A549 (cell line): Measurements from ENCODE around the gene APBB2. TPM values are rescaled to one million over a fixed set of nuclear protein-coding genes. Genes with fewer than 3 reads are reported as not detected.

Experiments
- ATAC-seq, 2 experiments: fragments of 200-7000 bp in 1 of 2; fragments of >200 bp in 1 of 2; cut with Nextera tagmentation in 1 of 2; cut with Tn5 transposase in 1 of 2; 3 replicates each; pipeline versions ENCODE4 v1.8.0 to v1.9.1; 2018 to 2020; ENCODE audit warnings: mild to moderate bottlenecking in 1 of 2, moderate library complexity in 1 of 2
- CTCF ChIA-PET: fragments of 300-600 bp; sonication (Branson Sonifier 250); formaldehyde crosslinking; extraction: SDS; loops from one replicate; lab custom pipeline; 2021; ENCODE audit warnings: antibody characterized with exemption, inconsistent platforms; lab: Yijun Ruan, JAX
- POLR2A ChIA-PET: fragments of 350-600 bp; formaldehyde crosslinking; extraction: SDS; loops from one replicate; lab custom pipeline; 2021; ENCODE audit warnings: antibody characterized with exemption, inconsistent platforms; lab: Yijun Ruan, JAX
- DNase-seq, 2 experiments: peaks; one replicate each; pipeline versions ENCODE4 v3.0.0 to v3.0.0-alpha.2; 2011 to 2016; ENCODE audit warnings: low read depth in 1 of 2, low spot score in 1 of 2
- FAIRE-seq: peaks from 2 replicates; lab custom pipeline; 2011; peaks lifted over from hg19 to GRCh38; lab: Jason Lieb, UNC
- H3K27ac ChIP-seq, 2 experiments: fragments of >200 bp; sonication (Bioruptor Twin); formaldehyde crosslinking; 3 replicates each; pipeline ENCODE4 v1.5.1; 2016 to 2017
- H3K4me1 ChIP-seq: fragments of >200 bp; sonication (Bioruptor Twin); formaldehyde crosslinking; 3 replicates; pipeline ENCODE4 v1.6.1; 2016
- H3K4me2 ChIP-seq: fragments of >200 bp; sonication (Bioruptor Twin); formaldehyde crosslinking; 3 replicates; pipeline ENCODE4 v1.6.1; 2016
- H3K4me3 ChIP-seq: fragments of >200 bp; sonication (Bioruptor Twin); formaldehyde crosslinking; 3 replicates; pipeline ENCODE4 v1.5.1; 2016
- H3K9me3 ChIP-seq: fragments of >200 bp; sonication (Bioruptor Twin); formaldehyde crosslinking; 3 replicates; pipeline ENCODE4 v1.6.1; 2016
- CBX8 ChIP-seq: fragments of 200-600 bp; sonication (generic); IDR thresholded peaks from 2 replicates; pipeline ENCODE4 v1.6.1; 2016
- CEBPB ChIP-seq, 2 experiments: fragments of >200 bp in 1 of 2; sonication (Bioruptor Twin) in 1 of 2; formaldehyde crosslinking in 1 of 2; IDR thresholded peaks; 2 replicates each; pipeline ENCODE4 v1.6.1; 2012 to 2016
- EHF ChIP-seq: fragments of 250-450 bp; sonication (Bioruptor Pico); IDR thresholded peaks from 2 replicates; pipeline ENCODE4 v1.5.0; 2020; ENCODE audit warnings: mild to moderate bottlenecking
- EHMT2 ChIP-seq: fragments of 200-600 bp; sonication (generic); IDR thresholded peaks from 2 replicates; pipeline ENCODE4 v1.6.1; 2016; ENCODE audit warnings: antibody characterized with exemption, low read depth, mild to moderate bottlenecking, moderate library complexity
- EP300 ChIP-seq, 2 experiments: fragments of >200 bp; sonication (Bioruptor Twin); formaldehyde crosslinking; IDR thresholded peaks; 2 replicates in 1 of 2; 3 replicates in 1 of 2; pipeline ENCODE4 v1.6.1; 2016 to 2017
- ESRRA ChIP-seq: fragments of 150-350 bp; IDR thresholded peaks from 2 replicates; pipeline ENCODE4 v1.6.1; 2014; ENCODE audit warnings: mild to moderate bottlenecking, low read length, borderline replicate concordance
- FOSB ChIP-seq: fragments of 250-450 bp; sonication (Bioruptor Pico); IDR thresholded peaks from 2 replicates; pipeline ENCODE4 v1.5.0; 2020; ENCODE audit warnings: mild to moderate bottlenecking, moderate library complexity
- FOSL2 ChIP-seq, 2 experiments: fragments of 450-650 bp in 1 of 2; fragments of >200 bp in 1 of 2; sonication (Bioruptor Twin) in 1 of 2; formaldehyde crosslinking; IDR thresholded peaks; 2 replicates each; pipeline versions ENCODE4 v1.5.0 to v1.6.1; 2016 to 2020; ENCODE audit warnings: mild to moderate bottlenecking in 1 of 2, moderate library complexity in 1 of 2
- HOXA7 ChIP-seq: fragments of 250-450 bp; sonication (Bioruptor Pico); IDR thresholded peaks from 2 replicates; pipeline ENCODE4 v1.5.0; 2020; ENCODE audit warnings: mild to moderate bottlenecking, moderate library complexity
- HOXB13 ChIP-seq: fragments of 250-450 bp; sonication (Bioruptor Pico); IDR thresholded peaks from 2 replicates; pipeline ENCODE4 v1.5.0; 2020; ENCODE audit warnings: low read depth, mild to moderate bottlenecking, moderate library complexity
- JUNB ChIP-seq: fragments of >200 bp; sonication (Bioruptor Twin); formaldehyde crosslinking; IDR thresholded peaks from 2 replicates; pipeline ENCODE4 v1.6.1; 2016
- KDM5A ChIP-seq: fragments of 200-600 bp; sonication (generic); IDR thresholded peaks from 2 replicates; pipeline ENCODE4 v1.6.1; 2016; ENCODE audit warnings: antibody characterized with exemption, mild to moderate bottlenecking
- MYC ChIP-seq: IDR thresholded peaks from 2 replicates; pipeline ENCODE4 v1.6.1; 2012; ENCODE audit warnings: mild to moderate bottlenecking, inconsistent platforms, low read length, improper control_type of control experiment, borderline replicate concordance
- NFE2L2 ChIP-seq: fragments of 150-350 bp; conservative IDR thresholded peaks from 2 replicates; pipeline ENCODE4 v1.6.1; 2014; ENCODE audit warnings: low read length
- NPAS2 ChIP-seq: fragments of 250-450 bp; sonication (Bioruptor Pico); IDR thresholded peaks from 2 replicates; pipeline ENCODE4 v1.8.0; 2022; ENCODE audit warnings: mild to moderate bottlenecking, moderate library complexity, borderline replicate concordance
- POLR2A ChIP-seq: IDR thresholded peaks from 2 replicates; pipeline ENCODE4 v1.6.1; 2012; ENCODE audit warnings: mild to moderate bottlenecking, low read length
- RCOR1 ChIP-seq: fragments of 150-350 bp; IDR thresholded peaks from 2 replicates; pipeline ENCODE4 v1.6.1; 2014; ENCODE audit warnings: antibody characterized with exemption, low read length, low read depth
- RNF2 ChIP-seq: fragments of 200-600 bp; sonication (generic); IDR thresholded peaks from 2 replicates; pipeline ENCODE4 v1.6.1; 2016; ENCODE audit warnings: low read depth, mild to moderate bottlenecking, antibody characterized with exemption, moderate library complexity, borderline replicate concordance
- TFCP2L1 ChIP-seq: fragments of 250-450 bp; sonication (Bioruptor Pico); IDR thresholded peaks from 2 replicates; pipeline ENCODE4 v1.5.0; 2021; ENCODE audit warnings: mild to moderate bottlenecking
- TP53 ChIP-seq: fragments of 250-450 bp; sonication (Bioruptor Pico); IDR thresholded peaks from 2 replicates; pipeline ENCODE4 v1.5.0; 2021; ENCODE audit warnings: mild to moderate bottlenecking, moderate library complexity
- ZFP36 ChIP-seq: fragments of 450-650 bp; IDR thresholded peaks from 2 replicates; pipeline ENCODE4 v1.6.1; 2014; ENCODE audit warnings: borderline replicate concordance; ENCODE audit not compliant: partially characterized antibody
- WGBS: methylation state at CpG from one replicate; pipeline ENCODE4 v1.1.6; 2017; ENCODE audit errors: missing lambda C conversion rate; 5-methylcytosine and 5-hydroxymethylcytosine counted together
- polyA plus RNA-seq, 4 experiments: library from polyadenylated mRNA; depleted of rRNA in 3 of 4; stranded (reverse); fragments of >200 nt; fragmentation: RNase III in 1 of 4; extraction: RNeasy Plus Mini Kit Qiagen cat#74134 plus additional on column Dnase treatment in 1 of 4; gene quantifications; 2 replicates in 3 of 4; 3 replicates in 1 of 4; pipeline ENCODE4 v1.2.3, GENCODE V29; 2011 to 2017
- TF ChIP-seq, protein P1 (sequence below): fragments of 250-450 bp; sonication (Bioruptor Pico); IDR thresholded peaks from 2 replicates; pipeline ENCODE4 v1.5.0; 2021; ENCODE audit warnings: mild to moderate bottlenecking, moderate library complexity, borderline replicate concordance
- TF ChIP-seq, protein P2 (sequence below): fragments of 150-350 bp; IDR thresholded peaks from 2 replicates; pipeline ENCODE4 v1.6.1; 2014; ENCODE audit warnings: low read depth, mild to moderate bottlenecking, low read length
- TF ChIP-seq, protein P3 (sequence below): fragments of 450-650 bp; IDR thresholded peaks from 2 replicates; pipeline ENCODE4 v1.6.1; 2014; ENCODE audit warnings: antibody characterized with exemption
- TF ChIP-seq, protein P4 (sequence below): fragments of >200 bp; sonication (Bioruptor Twin); formaldehyde crosslinking; IDR thresholded peaks from 2 replicates; pipeline ENCODE4 v1.6.1; 2016
- TF ChIP-seq, protein P5 (sequence below): IDR thresholded peaks from 2 replicates; pipeline ENCODE4 v1.6.1; 2012
- TF ChIP-seq, protein P6 (sequence below): fragments of 250-450 bp; sonication (Bioruptor Pico); IDR thresholded peaks from 2 replicates; pipeline ENCODE4 v1.5.0; 2020; ENCODE audit warnings: low read depth, mild to moderate bottlenecking, moderate library complexity

The APBB2 gene
- polyA plus RNA-seq, 2 of the 4 experiments (the other 2 are of a cell fraction), result 8.3 to 31.9 TPM

DNA sequence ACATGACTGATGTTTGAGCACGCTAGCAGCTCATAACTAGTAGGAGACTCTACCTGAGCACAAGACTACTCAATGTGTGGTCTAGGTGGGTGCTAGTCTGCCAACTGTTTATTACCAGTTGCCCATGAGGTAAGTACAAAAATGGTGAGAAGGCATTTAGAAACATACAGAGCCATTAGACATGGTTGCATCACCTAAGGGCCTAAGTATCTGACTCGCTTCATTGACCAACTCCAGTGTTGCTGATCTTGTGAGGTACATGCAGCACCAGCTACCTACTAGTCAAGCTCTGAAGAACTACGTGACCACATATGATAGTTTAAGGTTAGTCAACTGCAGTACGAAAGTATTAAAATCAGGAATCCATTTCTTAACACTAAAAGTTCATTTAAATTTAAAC is 39.9 kb downstream of the APBB2 start:
- H3K9me3 ChIP-seq, result no peaks in the 10 kb centered on the region
- no peak for FAIRE-seq
- H3K4me2 ChIP-seq, result no peak overlapping the region
- DNase-seq, result no peak
- peaks cover 43% of the 10 kb centered on the region for H3K4me1 ChIP-seq
- no peak overlapping the region for H3K4me3 ChIP-seq
- CTCF ChIA-PET, result interaction anchor here (0.9 to 1.6 kb wide), 2 partner anchors 37 to 250 kb away, joined by 3 to 5 read pairs; no protein-coding TSS in a partner anchor
- POLR2A ChIA-PET, result no interaction called here
- no peak overlapping the region for H3K27ac ChIP-seq
- ATAC-seq, result no peak
- WGBS, result 91% methylated on average over 4 of the region's 4 CpGs
- no peak for TF ChIP-seq HOXA7 (CRISPR knock-in tag)
- TF ChIP-seq, protein P1, sequence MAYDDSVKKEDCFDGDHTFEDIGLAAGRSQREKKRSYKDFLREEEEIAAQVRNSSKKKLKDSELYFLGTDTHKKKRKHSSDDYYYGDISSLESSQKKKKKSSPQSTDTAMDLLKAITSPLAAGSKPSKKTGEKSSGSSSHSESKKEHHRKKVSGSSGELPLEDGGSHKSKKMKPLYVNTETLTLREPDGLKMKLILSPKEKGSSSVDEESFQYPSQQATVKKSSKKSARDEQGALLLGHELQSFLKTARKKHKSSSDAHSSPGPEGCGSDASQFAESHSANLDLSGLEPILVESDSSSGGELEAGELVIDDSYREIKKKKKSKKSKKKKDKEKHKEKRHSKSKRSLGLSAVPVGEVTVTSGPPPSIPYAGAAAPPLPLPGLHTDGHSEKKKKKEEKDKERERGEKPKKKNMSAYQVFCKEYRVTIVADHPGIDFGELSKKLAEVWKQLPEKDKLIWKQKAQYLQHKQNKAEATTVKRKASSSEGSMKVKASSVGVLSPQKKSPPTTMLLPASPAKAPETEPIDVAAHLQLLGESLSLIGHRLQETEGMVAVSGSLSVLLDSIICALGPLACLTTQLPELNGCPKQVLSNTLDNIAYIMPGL, result no peak
- TF ChIP-seq EHF (CRISPR knock-in tag), result no peak
- TF ChIP-seq NPAS2 (CRISPR knock-in tag), result no peak
- TF ChIP-seq EHMT2, result no peak
- no peak for TF ChIP-seq FOSL2 (IDR thresholded peaks at IDR 0.05)
- no peak for TF ChIP-seq FOSL2 (CRISPR knock-in tag; IDR thresholded peaks at IDR 0.05)
- TF ChIP-seq EP300 (IDR thresholded peaks at IDR 0.05), result no peak
- TF ChIP-seq, protein P2, sequence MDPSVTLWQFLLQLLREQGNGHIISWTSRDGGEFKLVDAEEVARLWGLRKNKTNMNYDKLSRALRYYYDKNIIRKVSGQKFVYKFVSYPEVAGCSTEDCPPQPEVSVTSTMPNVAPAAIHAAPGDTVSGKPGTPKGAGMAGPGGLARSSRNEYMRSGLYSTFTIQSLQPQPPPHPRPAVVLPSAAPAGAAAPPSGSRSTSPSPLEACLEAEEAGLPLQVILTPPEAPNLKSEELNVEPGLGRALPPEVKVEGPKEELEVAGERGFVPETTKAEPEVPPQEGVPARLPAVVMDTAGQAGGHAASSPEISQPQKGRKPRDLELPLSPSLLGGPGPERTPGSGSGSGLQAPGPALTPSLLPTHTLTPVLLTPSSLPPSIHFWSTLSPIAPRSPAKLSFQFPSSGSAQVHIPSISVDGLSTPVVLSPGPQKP, result no peak
- TF ChIP-seq, protein P3, sequence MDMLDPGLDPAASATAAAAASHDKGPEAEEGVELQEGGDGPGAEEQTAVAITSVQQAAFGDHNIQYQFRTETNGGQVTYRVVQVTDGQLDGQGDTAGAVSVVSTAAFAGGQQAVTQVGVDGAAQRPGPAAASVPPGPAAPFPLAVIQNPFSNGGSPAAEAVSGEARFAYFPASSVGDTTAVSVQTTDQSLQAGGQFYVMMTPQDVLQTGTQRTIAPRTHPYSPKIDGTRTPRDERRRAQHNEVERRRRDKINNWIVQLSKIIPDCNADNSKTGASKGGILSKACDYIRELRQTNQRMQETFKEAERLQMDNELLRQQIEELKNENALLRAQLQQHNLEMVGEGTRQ, result no peak
- TF ChIP-seq TP53 (CRISPR knock-in tag), result no peak

DNA sequence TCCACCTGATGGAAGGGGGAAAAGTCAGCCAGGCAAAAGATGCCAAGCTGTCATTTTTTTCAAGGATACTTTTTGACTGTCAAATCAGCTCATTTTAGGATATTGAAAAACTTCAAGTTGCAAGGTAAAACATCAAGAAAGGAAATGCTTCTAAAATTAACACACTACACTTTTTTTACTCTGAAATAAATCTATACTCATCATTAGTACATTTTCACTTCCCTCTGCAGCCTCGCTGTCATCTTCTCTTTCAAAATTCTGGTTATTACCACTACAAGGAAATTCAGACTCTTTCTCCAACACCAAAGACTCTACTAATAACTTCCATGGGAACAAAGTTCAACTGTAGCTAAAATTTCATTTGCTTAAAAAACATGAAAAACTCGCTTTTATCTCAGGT is 41.6 kb downstream of the APBB2 start:
- WGBS, result 82% methylated on average over 2 of the region's 2 CpGs
- POLR2A ChIA-PET, result no interaction called here

DNA sequence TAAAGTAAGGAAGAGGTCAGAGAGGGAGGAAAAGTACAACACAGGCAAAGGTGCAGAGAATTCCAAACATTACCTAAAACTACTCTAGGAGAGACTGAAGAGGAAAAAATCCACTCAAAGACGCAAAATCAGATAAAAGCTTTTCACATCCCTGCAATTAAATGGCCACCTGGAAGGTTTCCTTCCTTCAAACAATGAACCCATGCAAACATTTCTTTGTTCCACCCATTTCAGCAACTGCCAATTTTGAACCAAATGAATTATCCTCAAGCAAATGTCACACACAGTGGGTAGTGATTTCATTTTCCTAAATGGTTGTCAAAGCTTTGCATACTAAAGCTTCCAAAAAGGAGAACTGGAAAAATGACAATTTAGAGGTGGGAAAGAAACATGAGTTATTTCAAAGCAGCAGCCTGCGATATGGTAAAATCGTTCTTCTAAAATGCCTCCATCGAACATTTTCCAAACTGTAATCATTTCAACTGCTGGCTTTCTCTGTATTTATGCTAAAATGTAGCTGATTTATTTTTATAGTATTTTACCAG is 45.0 kb downstream of the APBB2 start:
- ChIA-PET CTCF (interaction anchor here (0.6 kb wide), 1 partner anchor 144 kb away, joined by 3 read pairs; no protein-coding TSS in a partner anchor), POLR2A (no interaction called here)
- no peak overlapping the region for H3K4me2 ChIP-seq
- 0 out of 3 replicates have a peak, but pooled peaks cover 2% of the 10 kb centered on the region for H3K4me1 ChIP-seq
- H3K9me3 ChIP-seq, result no peaks in the 10 kb centered on the region
- H3K4me3 ChIP-seq, result no peak overlapping the region
- TF ChIP-seq RNF2 (no peak), RCOR1 (no peak), POLR2A (no peak), KDM5A (no peak), TFCP2L1 (CRISPR knock-in tag) (no peak), TP53 (CRISPR knock-in tag) (no peak), ESRRA (no peak), NFE2L2 (no peak), JUNB (no peak), FOSL2 (IDR thresholded peaks at IDR 0.05) (no peak), FOSL2 (CRISPR knock-in tag; IDR thresholded peaks at IDR 0.05) (no peak), HOXB13 (CRISPR knock-in tag) (no peak), ZFP36 (no peak), MYC (no peak)
- TF ChIP-seq, protein P4, sequence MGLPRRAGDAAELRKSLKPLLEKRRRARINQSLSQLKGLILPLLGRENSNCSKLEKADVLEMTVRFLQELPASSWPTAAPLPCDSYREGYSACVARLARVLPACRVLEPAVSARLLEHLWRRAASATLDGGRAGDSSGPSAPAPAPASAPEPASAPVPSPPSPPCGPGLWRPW, result no peak
- TF ChIP-seq, protein P5, sequence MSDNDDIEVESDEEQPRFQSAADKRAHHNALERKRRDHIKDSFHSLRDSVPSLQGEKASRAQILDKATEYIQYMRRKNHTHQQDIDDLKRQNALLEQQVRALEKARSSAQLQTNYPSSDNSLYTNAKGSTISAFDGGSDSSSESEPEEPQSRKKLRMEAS, result no peak
- TF ChIP-seq, protein P2, result no peak
- TF ChIP-seq, protein P6, sequence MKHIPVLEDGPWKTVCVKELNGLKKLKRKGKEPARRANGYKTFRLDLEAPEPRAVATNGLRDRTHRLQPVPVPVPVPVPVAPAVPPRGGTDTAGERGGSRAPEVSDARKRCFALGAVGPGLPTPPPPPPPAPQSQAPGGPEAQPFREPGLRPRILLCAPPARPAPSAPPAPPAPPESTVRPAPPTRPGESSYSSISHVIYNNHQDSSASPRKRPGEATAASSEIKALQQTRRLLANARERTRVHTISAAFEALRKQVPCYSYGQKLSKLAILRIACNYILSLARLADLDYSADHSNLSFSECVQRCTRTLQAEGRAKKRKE (CRISPR knock-in tag), result no peak
- TF ChIP-seq, protein P3, result no peak
- WGBS, result 91% methylated on average over 4 of the region's 4 CpGs
- no peak overlapping the region for H3K27ac ChIP-seq
- FAIRE-seq, result no peak
- no peak for ATAC-seq
- no peak for DNase-seq

More for the DNA sequence above, 41.6 kb downstream of the APBB2 start:
- DNase-seq, result no peak
- CTCF ChIA-PET, result interaction anchor here (0.7 to 1.0 kb wide), 2 partner anchors 12 to 32 kb away, joined by 3 read pairs; no protein-coding TSS in a partner anchor
- TF ChIP-seq MYC (no peak), CBX8 (no peak), CEBPB (IDR thresholded peaks at IDR 0.05) (no peak), FOSB (no peak)
- TF ChIP-seq, all 56 proteins: peak for 0
- Histone ChIP-seq H3K4me2 (no peak overlapping the region), H3K9me3 (no peaks in the 10 kb centered on the region), H3K27ac (no peak overlapping the region), H3K4me1 (peaks cover 27% of the 10 kb centered on the region), H3K4me3 (no peak overlapping the region)
- no peak for FAIRE-seq
- ATAC-seq, result no peak
